GM08714 (cell line): ENCODE measurements around the gene AVPI1.
A peak's percentile ranks its signal among the peaks of the same experiment; 100 is the strongest.

Source experiments
- H3K4me3 ChIP-seq: fragments of 200-500 bp; sonication (Bioruptor generic); 2 replicates; pipeline ENCODE4 v1.5.1; 2014; ENCODE audit warnings: mild to moderate bottlenecking, low read length, inconsistent platforms
- ZNF274 ChIP-seq: IDR thresholded peaks from 2 replicates; pipeline ENCODE4 v1.6.1; 2012; ENCODE audit warnings: mild to moderate bottlenecking, low read depth, low read length

The AVPI1 gene

DNA sequence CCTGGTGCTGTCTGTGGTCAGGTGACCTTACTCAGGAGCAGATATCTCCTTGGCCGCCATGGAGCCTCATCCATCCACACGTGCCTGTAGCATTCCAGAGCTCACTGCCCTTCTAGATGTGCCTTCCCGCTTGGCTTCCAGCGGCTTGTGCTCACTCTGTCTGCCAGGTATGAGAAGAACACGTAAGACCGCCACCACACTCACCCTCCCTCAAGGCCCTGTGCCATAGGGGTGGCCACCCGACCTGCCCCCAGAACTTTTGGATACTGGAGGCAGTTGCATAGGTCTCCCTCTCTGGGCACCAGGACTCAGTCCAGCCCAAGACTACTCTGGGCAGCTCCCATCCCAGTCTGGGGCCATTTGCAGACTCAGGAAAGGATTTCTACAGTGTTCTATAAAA, 30.6 kb upstream of the AVPI1 start:
- no peak for TF ChIP-seq ZNF274

DNA sequence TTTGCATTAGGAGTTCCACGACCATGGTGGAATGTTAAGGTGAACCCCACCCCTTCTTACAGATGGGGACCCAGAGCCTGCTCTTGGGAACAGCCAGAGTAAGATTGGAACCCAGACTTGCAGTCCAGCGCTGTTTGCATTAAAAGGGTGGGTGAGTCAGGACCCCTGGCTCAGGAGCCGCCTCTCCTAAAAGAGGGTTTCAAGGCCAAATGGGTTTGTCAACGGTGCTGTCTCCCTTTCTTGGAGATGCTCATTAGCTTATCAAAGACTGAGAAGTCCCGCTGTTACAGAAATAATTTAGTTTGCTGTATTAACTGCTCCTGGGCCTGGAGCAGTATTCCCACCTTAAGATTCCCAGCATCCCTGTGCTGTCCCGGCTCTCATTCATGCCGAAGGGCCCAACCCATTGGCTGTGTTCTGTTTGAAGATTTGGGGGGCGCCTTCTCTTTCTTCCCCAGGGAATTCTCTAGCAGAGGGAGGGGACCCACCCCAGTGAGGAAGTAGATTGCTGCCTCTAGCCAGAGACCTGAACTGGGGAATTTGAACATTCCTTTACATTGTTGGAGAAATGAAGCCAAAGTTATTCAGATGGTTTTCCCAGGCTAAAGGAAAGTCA, 28.3 kb upstream of the AVPI1 start:
- no peak for TF ChIP-seq ZNF274
- H3K4me3 ChIP-seq, result no peak overlapping the region

More for the DNA sequence above, 30.6 kb upstream of the AVPI1 start:
- H3K4me3 ChIP-seq, result no peak overlapping the region

DNA sequence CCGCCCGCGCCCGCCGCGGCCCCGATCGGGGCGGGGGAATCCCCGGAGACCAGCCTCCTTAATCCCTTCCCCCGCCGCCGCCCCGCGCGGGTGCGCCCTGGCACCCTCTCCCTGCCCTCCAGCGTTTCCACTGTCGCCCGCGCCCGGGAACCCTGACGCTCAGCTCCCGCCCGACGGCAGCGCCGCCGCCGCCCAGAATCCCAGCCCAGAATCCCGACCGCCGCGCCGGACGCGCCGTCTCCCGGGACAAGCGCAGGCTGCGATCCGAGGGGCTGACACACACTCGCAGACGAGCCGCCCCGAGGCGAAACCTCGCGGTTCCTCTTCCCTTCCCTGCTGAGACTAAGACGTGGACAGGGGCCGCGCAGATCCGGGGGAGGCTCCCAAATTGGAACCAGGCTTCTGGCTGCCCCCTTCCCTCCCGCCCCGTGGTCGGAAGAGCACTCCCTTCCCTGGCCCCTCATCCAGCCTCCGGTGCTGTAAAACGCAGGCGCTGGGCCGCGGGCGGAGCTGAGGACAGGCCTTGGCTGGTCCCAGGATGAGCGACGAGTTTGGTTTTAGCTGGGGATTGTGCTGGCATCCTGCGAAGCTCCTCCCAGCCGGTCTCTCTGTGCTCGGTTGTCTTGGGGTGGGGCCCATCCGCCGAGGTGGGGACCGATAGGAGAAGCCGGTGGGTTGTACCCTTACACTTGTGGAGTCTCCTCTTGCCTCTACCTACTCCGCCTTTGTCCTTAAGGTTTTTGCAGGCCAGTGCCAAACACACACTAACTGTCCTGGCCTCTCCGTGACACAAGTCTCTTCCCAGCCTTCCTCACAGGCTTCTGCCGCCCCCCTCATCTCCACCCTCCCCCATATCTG, 27.6 kb upstream of the AVPI1 start:
- no peak for TF ChIP-seq ZNF274
- H3K4me3 ChIP-seq, result peak overlapping the region; percentile 53; the same call in 1 of the 2 replicates

DNA sequence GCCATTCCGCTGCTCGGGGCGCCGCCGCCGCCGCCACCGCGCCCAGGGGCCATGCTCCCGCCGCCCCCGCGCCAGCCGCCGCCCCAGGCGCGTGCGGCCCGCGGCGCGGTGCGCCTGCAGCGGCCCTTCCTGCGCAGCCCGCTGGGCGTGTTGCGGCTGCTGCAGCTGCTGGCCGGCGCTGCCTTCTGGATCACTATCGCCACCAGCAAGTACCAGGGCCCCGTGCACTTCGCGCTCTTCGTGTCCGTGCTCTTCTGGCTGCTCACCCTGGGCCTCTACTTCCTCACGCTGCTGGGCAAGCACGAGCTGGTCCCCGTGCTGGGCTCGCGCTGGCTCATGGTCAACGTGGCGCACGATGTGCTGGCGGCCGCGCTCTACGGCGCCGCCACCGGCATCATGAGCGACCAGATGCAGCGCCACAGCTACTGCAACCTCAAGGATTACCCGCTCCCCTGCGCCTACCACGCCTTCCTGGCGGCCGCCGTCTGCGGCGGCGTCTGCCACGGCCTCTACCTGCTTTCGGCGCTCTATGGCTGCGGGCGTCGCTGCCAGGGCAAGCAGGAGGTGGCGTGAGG, 26.9 kb upstream of the AVPI1 start:
- TF ChIP-seq ZNF274, result no peak
- peak overlapping the region; percentile 53; the same call in 1 of the 2 replicates for H3K4me3 ChIP-seq

DNA sequence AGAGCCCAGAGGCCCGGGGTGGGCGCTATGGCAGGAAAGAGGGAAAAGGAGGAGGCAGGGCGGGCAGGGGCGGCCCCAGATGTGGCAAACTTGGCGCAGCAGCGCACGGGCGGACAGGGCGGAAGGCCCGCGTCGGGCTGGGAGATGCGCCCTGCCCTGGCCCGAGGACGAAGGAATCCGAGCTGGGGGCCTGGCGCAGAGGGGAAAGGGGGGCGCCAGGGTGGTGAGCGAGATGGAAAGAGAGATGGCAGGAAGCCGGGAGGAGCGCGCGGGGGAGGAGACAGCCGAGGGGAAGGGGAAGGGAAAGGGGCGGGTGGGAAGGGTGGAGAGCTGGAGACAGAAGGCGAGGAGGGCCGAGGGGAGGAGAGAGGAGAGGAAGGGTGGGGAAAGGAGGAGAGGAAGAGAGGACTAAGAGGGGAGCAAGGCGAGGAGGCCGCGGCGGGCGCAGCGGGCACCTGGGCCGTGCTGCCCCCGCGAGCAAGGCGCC, 26.3 kb upstream of the AVPI1 start, which contains the start of gene MARVELD1:
TSS of gene MARVELD1 (plus strand) at position 392 of the 487 bp plus-strand sequence. CDS start 147 bp downstream, outside the sequence.
- TF ChIP-seq ZNF274, result no peak
- H3K4me3 ChIP-seq, result peak within 1 kb of the TSS; percentile 53; the same call in 1 of the 2 replicates

DNA sequence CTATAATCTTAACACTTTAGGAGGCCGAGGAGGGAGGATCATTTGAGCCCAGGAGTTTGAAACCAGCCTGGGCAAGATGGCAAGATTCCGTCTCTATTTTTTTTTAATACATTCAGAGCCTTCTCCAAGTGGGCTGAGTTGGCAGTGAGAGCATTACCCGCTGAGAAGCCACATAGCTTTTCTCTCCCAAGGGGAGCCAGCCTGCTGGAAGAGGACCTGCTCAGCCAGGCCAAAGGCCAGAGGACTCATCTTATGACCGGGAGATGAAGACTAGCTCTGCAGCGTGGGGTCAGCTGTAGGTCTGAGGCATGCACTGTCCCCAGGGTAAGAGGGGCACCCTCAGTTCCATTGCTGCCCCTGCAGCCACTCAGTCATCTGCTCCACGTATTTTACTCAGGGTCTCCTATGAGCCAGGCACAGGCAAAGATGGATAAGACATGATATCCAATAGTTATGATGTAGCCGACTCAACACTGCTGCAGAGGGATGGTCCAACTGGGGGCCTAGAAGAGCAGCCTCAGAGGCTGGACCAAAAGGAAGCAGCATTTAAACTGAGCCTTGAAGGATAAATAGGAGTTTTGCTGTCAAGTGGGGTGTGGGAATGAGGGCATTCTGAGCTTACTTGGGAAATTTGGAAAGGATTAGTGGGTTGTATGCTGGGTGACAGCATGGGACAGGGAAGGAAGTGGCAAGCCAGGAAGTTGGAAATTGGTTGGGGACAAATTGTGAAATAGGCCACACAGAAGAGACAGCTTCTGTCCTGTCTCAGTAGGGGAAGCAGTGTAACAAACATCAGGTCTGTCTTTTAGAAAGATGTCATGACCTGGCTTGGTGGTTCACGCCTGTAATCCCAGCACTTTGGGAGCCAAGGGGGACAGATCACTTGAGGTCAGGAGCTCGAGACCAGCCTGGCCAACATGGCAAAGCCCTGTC, 24.9 kb upstream of the AVPI1 start:
- TF ChIP-seq ZNF274, result no peak
- H3K4me3 ChIP-seq, result no peak overlapping the region

DNA sequence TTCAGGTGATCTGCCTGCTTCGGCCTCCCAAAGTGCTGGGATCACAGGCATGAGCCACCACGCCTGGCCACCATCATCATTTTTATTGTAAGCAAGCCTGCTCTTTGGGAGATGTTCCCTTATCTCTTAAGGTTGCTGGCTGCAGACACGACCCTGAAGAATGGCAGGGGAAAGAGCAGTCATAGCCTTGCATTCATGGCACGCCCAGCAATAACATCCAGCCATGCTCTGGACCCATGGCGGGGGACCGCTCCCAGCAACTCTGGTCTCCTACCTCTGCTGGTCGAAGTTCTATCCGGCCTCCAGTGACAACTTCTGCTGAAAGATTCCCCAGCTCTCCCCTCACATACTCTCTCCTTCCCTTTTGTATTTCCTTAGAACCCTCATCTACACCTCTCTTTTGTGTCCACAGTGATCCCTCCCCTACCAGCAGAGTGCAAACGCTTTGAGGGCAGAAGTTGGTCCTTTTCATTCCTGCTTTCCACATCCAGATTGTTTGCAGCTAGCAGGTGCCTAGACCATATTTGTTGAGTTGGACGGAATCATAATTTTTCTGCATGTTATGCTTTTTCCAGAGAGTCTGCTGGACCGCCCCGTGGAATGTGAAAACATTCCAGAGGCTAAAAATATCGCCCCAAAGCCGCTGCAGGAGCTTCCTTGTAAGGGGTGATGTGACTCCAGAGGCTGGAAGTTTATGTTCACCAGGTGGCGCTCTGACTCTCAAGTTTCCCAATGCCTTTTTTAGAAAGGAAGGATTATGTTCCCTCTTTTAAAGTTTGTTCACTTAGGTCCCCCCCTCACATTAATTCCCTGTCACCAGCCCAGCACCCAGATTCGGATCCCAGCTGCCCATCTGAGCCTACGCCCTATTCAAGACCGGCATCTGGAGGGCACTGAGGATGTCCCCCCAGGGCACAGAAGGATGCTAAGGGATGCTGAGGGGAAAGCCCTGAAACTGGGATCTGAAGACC, 22.2 kb upstream of the AVPI1 start:
- no peak for TF ChIP-seq ZNF274
- no peak overlapping the region for H3K4me3 ChIP-seq

DNA sequence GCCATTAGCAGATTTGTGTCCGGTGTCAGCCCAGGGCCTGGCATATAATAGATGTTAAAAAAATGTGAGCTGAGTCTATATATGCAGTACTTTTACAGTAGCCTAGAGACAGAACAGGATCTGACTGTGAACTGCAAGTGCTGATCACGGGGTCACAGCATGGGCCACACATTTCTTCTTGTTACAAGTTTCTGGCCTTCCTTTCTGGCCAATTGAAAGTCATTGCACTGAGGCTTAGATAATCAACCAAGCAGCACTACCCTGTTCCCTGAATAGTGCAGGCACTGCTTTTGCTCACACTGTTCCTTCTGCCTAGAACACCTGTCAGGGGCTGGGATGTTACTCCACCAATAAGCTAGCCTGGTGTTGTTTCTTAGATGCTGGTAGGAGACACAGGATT, 21.1 kb upstream of the AVPI1 start:
- H3K4me3 ChIP-seq, result no peak overlapping the region
- no peak for TF ChIP-seq ZNF274

DNA sequence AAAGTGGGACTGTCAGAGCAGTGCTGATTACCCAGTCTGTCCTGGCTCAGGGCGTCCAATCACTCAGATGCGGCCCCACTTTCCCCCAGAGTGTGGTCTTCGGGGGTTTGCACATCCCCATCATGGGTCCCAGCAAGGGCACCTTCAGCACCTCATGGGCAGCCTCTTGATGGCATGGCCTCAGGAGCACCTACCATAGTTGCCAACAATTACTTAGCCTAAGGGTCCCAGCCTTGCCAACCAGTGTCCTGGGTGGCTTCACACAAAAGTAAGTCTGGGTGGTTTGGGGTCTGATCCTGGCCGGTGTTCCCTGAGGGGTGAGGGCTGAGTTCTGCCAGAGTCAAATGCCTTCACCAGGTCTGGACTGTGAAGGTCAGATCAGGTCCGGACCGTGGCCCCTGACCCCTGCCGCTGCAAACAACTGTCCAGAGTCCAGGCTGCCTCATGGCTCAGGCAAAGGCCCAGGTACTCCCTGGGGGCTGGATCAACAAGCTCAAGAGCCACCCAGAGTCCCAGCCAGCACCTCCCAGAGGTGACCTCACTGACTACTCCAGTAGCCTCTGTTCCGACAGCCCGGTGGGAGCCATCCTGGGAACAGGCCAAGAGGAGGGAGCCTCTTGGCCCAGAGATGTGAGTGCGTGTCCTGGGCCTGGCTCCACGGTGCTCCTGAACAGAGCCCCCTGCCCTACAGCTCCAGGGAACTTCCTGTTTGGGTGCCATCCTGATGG, 20.3 kb upstream of the AVPI1 start:
- H3K4me3 ChIP-seq, result no peak overlapping the region
- TF ChIP-seq ZNF274, result no peak

DNA sequence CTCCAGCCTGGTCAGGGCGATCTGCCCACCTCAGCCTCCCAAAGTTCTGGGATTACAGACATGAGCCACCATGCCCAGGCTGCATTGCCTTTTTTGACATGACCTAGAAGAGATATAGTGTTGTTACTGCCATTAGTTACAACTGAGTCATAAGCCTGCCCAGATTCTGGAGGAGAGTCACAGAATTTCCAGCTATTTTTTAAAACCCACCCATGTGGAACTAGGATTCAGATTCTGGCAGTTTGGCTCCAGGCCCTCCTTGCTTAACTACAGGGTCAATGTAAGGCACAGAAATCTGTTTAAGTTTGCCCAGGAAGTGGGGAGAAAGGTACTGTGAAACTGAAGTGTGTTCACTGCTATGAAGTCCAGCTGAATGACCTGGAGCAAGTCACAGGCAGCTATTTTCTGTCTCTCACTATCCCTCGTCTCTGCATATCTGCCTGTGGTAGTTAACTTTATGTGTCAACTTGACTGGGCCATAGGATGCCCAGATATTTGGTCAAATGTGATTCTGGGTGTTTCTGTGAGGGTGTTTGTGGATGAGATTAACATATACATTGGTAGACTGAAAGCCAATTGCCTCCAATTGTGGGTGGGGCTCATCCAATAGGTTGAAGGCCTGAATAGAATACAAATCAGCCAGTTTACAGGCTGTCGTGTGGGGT, 18.1 kb upstream of the AVPI1 start:
- no peak for TF ChIP-seq ZNF274
- no peak overlapping the region for H3K4me3 ChIP-seq

DNA sequence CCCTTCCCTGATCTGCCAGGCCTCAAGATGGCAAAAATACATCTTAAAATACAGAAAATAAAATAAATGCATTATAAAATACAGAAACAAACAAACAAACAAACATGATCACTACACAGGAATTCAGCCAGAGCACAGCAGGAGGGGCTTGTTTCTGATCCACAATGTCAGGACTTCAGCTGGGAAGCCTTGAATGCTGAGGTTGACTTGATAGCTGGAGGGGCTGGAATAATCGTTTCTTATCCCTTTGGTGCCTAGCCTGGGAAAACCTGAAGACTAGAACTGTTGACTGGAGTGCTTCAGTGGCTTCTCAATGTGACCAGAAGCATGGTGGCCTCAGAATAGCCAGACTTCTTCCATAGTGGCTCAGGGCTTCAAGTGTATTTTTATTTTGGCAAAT, 17.3 kb upstream of the AVPI1 start:
- no peak for TF ChIP-seq ZNF274
- H3K4me3 ChIP-seq, result no peak overlapping the region
